B cell (primary cell): ENCODE data around the gene TPCN1. TPM values are rescaled to one million over a fixed set of nuclear protein-coding genes. Genes with fewer than 3 reads are reported as not detected.

Source experiments
- ATAC-seq: fragments of 200-7000 bp; cut with Tn5 transposase; one replicate; pipeline ENCODE4 v1.10.0; 2021; ENCODE audit warnings: low read depth, mild to moderate bottlenecking, moderate number of reproducible peaks, moderate library complexity
- CTCF ChIA-PET: fragments of 350-600 bp; sonication (Branson Sonifier 250); formaldehyde crosslinking; loops from one replicate; lab custom pipeline; 2021; ENCODE audit warnings: antibody characterized with exemption, inconsistent platforms; lab: Charles Lee
- POLR2A ChIA-PET: fragments of 350-600 bp; sonication (Branson Sonifier 250); formaldehyde crosslinking; loops from one replicate; lab custom pipeline; 2021; ENCODE audit warnings: antibody characterized with exemption; lab: Charles Lee
- DNase-seq: peaks from one replicate; pipeline ENCODE4 v3.0.0; 2013
- H2AFZ ChIP-seq: 2 replicates; pipeline ENCODE4 v1.6.1; 2012; ENCODE audit warnings: mild to moderate bottlenecking, low read depth, low read length; ENCODE audit not compliant: insufficient read depth, poor library complexity, severe bottlenecking
- H3K27ac ChIP-seq, 2 donors: 1 replicate in 1 of 2; 2 replicates in 1 of 2; pipeline ENCODE4 v1.5.1; 2012 to 2013; ENCODE audit warnings: low read length in 2 of 2, mild to moderate bottlenecking in 2 of 2, moderate library complexity in 1 of 2
- H3K27me3 ChIP-seq, 4 experiments: fragments of 200-600 bp in 1 of 4; sonication (generic) in 1 of 4; replicated peaks in 1 of 4; 1 replicate in 2 of 4; 2 replicates in 2 of 4; pipeline versions ENCODE4 v1.6.1 to v1.7.0; 2013 to 2016; ENCODE audit warnings: low read length in 3 of 4, mild to moderate bottlenecking in 2 of 4, mixed read lengths in 1 of 4, moderate library complexity in 1 of 4; ENCODE audit not compliant: insufficient read depth in 4 of 4, control insufficient read depth in 3 of 4; ENCODE audit errors: control extremely low read depth in 1 of 4
- H3K36me3 ChIP-seq, 2 experiments: replicated peaks in 1 of 2; 1 replicate in 1 of 2; 2 replicates in 1 of 2; pipeline versions ENCODE4 v1.6.1 to v1.7.1; 2013; ENCODE audit warnings: low read length in 1 of 2; ENCODE audit not compliant: insufficient read depth in 2 of 2, control insufficient read depth in 1 of 2; ENCODE audit errors: control extremely low read depth in 1 of 2, extremely low read depth in 1 of 2
- H3K4me1 ChIP-seq, 2 donors: fragments of 200-600 bp in 1 of 2; sonication (generic) in 1 of 2; 1 replicate in 1 of 2; 2 replicates in 1 of 2; pipeline versions ENCODE4 v1.5.1 to v1.6.1; 2013 to 2017; ENCODE audit warnings: low read length in 2 of 2; ENCODE audit not compliant: control insufficient read depth in 2 of 2, insufficient read depth in 2 of 2
- H3K4me2 ChIP-seq: replicated peaks from 2 replicates; pipeline ENCODE3; 2012; ENCODE audit warnings: mild to moderate bottlenecking, low read depth, low read length; ENCODE audit not compliant: poor library complexity, severe bottlenecking
- H3K4me3 ChIP-seq, 5 experiments: fragments of 200-600 bp in 1 of 5; sonication (generic) in 1 of 5; 1 replicate in 3 of 5; 2 replicates in 2 of 5; pipeline versions ENCODE4 v1.5.1 to v1.7.0; 2011 to 2016; ENCODE audit warnings: low read length in 4 of 5, mild to moderate bottlenecking in 4 of 5, low read depth in 2 of 5, control low read depth in 1 of 5, moderate library complexity in 1 of 5; ENCODE audit not compliant: insufficient read depth in 1 of 5; ENCODE audit errors: control extremely low read depth in 1 of 5, extremely low read depth in 1 of 5
- H3K79me2 ChIP-seq: fragments of 200-600 bp; sonication (generic); one replicate; pipeline ENCODE4 v1.6.0; 2016; ENCODE audit warnings: low read length; ENCODE audit not compliant: control insufficient read depth, insufficient read depth
- H3K9ac ChIP-seq: fragments of 200-600 bp; sonication (generic); 2 replicates; pipeline ENCODE4 v1.6.1; 2017; ENCODE audit warnings: mild to moderate bottlenecking, low read length, moderate library complexity
- H3K9me3 ChIP-seq, 3 donors: one replicate each; pipeline versions ENCODE4 v1.6.1 to v1.7.1; 2013; ENCODE audit warnings: low read length in 2 of 3; ENCODE audit not compliant: control insufficient read depth in 2 of 3, insufficient read depth in 1 of 3; ENCODE audit errors: control extremely low read depth in 1 of 3
- H4K20me1 ChIP-seq: 2 replicates; pipeline ENCODE4 v1.6.0; 2012; ENCODE audit warnings: mild to moderate bottlenecking, low read length; ENCODE audit not compliant: insufficient read depth, control insufficient read depth, poor library complexity, severe bottlenecking
- H3K27ac Mint-ChIP-seq: one replicate; pipeline ENCODE4 v1.8.0; 2021; ENCODE audit warnings: mixed read lengths
- H3K27me3 Mint-ChIP-seq: one replicate; pipeline ENCODE4 v1.8.0; 2021; ENCODE audit warnings: mixed read lengths
- H3K4me1 Mint-ChIP-seq: one replicate; pipeline ENCODE4 v1.8.0; 2021; ENCODE audit warnings: mixed read lengths
- H3K4me3 Mint-ChIP-seq: one replicate; pipeline ENCODE4 v1.8.0; 2021; ENCODE audit warnings: mixed read lengths
- H3K9me3 Mint-ChIP-seq: one replicate; pipeline ENCODE4 v1.8.0; 2022; ENCODE audit warnings: mixed read lengths; ENCODE audit not compliant: insufficient read depth
- EZH2 ChIP-seq: IDR thresholded peaks from 2 replicates; pipeline ENCODE4 v1.6.1; 2012; ENCODE audit warnings: borderline replicate concordance, low read depth, mild to moderate bottlenecking, moderate library complexity, low read length; ENCODE audit not compliant: insufficient read depth, poor library complexity, severe bottlenecking
- WGBS: methylation state at CpG from one replicate; pipeline ENCODE4 v1.1.5; 2013; ENCODE audit warnings: missing lambda C conversion rate; ENCODE audit not compliant: insufficient coverage; 5-methylcytosine and 5-hydroxymethylcytosine counted together
- intact Hi-C: fragments of 100-400 bp; cut with micrococcal nuclease; formaldehyde crosslinking; loops from one replicate; pipeline ENCODE4 v1.10.0; 2022
- polyA plus RNA-seq: library from polyadenylated mRNA; depleted of rRNA; stranded (reverse); fragments of >200 nt; gene quantifications from 2 replicates; pipeline ENCODE4 v1.2.3, GENCODE V29; 2012
- total RNA-seq, 2 donors: library from RNA; stranded (reverse); fragments of 120-200 nt in 1 of 2; gene quantifications; 1 replicate in 1 of 2; 2 replicates in 1 of 2; pipeline versions ENCODE4 v1.2.3 to v1.2.4, GENCODE V29; 2013 to 2022
- TF ChIP-seq, protein P1 (sequence below): fragments of 200-600 bp; IDR thresholded peaks from one replicate; pipeline ENCODE4 v1.8.0; 2022; ENCODE audit warnings: antibody characterized with exemption, mild to moderate bottlenecking

The TPCN1 gene
- total and polyA plus RNA-seq, 2 donors (not counting 1 experiment from before 2014, with no cell fraction given) = 80.8 to 258 TPM

DNA sequence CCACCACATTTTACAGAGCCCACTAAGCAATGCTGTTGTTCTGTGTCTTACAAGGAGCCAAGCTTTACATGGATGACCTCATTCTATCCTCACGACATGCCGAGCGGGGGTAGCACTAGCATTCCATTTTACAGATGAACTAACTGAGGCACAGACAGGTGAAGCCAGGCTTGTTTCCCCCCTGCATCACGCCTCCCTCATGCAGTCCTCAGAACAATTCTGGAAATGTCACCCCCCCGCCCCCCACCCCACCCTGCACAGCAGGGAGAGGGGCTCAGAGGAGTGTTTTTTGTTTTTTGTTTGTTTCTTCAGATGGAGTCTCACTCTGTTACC, 112.1 kb downstream of the TPCN1 start:
- Mint-ChIP-seq H3K9me3 (no peaks in the 10 kb centered on the region), H3K27ac (no peak overlapping the region), H3K4me1 (peaks cover 35% of the 10 kb centered on the region), H3K27me3 (no peaks in the 10 kb centered on the region), H3K4me3 (peak overlapping the region; percentile 98)
- peaks cover 29 to 36% of the 10 kb centered on the region in 2 donors for H3K4me1 ChIP-seq
- no peaks in the 10 kb centered on the region for H4K20me1 ChIP-seq
- no peaks in the 10 kb centered on the region for H3K27me3 ChIP-seq
- TF ChIP-seq EZH2 = no peak
- TF ChIP-seq, protein P1, sequence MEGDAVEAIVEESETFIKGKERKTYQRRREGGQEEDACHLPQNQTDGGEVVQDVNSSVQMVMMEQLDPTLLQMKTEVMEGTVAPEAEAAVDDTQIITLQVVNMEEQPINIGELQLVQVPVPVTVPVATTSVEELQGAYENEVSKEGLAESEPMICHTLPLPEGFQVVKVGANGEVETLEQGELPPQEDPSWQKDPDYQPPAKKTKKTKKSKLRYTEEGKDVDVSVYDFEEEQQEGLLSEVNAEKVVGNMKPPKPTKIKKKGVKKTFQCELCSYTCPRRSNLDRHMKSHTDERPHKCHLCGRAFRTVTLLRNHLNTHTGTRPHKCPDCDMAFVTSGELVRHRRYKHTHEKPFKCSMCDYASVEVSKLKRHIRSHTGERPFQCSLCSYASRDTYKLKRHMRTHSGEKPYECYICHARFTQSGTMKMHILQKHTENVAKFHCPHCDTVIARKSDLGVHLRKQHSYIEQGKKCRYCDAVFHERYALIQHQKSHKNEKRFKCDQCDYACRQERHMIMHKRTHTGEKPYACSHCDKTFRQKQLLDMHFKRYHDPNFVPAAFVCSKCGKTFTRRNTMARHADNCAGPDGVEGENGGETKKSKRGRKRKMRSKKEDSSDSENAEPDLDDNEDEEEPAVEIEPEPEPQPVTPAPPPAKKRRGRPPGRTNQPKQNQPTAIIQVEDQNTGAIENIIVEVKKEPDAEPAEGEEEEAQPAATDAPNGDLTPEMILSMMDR = no peak
- no peak for ATAC-seq
- peaks cover 36% of the 10 kb centered on the region for H3K79me2 ChIP-seq
- peak overlapping the region in 1 of 5 experiments; percentile 85 for H3K4me3 ChIP-seq
- peaks cover 7 to 12% of the 10 kb centered on the region in 2 experiments for H3K36me3 ChIP-seq
- CTCF ChIA-PET = interaction anchor here (0.5 to 1.4 kb wide), 2 partner anchors 31 to 32 kb away, joined by 3 to 4 read pairs; no protein-coding TSS in a partner anchor
- peak overlapping the region; percentile 86 for H3K4me2 ChIP-seq
- H3K27ac ChIP-seq = no peak overlapping the region
- intact Hi-C loops = no loop called here
- no peaks in the 10 kb centered on the region for H3K9me3 ChIP-seq
- WGBS = 100% methylated on average over 3 of the region's 5 CpGs
- POLR2A ChIA-PET = no interaction called here
- no peak for DNase-seq
- peak overlapping the region; percentile 6 for H2AFZ ChIP-seq
- H3K9ac ChIP-seq = no peak overlapping the region

DNA sequence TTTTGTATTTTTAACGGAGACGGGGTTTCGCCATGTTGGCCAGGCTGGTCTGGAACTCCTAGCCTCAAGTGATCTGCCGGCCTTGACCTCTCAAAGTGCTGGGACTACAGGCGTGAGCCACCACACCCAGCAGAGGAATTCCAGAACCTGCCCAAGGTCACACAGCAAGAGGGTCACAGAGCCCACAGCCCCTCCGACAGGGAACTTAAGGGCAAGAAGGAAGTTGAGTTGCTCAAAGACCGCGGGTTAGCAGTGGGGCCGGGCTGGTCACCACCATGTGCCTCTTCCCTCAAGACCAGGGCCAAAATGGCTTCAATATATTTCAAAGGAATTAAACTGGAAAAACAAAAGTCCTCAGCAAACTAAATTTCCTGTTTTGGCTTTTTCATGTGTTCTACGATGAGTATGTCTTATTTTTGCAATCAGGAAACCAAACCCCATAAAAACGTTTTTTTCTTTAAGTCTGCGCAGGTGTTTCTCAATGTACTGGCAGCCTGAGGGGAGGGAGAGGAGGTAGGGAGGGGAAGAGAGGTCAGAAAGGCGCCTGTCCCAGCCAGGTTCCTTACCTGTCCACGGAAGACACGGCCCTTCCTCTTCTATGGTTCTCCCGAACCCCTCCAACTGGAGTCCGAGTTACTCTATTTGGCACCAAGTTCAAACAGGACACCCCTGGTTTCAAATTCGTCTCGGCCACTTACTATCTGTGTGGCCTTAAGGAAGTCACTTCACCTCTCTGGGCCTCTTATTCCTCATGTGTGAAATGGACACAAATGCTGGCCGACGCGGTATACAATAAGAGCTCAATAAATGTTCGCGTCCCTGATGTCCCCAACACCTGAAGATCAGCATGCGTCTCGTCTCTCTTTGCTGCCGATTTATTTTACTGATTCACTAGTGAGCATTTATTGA, 112.9 kb downstream of the TPCN1 start:
- WGBS = 21% methylated on average over 19 of the region's 27 CpGs

More for the DNA sequence above, 112.9 kb downstream of the TPCN1 start:
- peaks cover 35% of the 10 kb centered on the region for H3K4me1 Mint-ChIP-seq
- ChIA-PET POLR2A (no interaction called here), CTCF (interaction anchor here (0.5 to 1.6 kb wide), 3 partner anchors 22 to 128 kb away, joined by 3 to 4 read pairs (median 4); no protein-coding TSS in a partner anchor)
- H3K27ac Mint-ChIP-seq = peak overlapping the region; percentile 78
- peaks cover 5 to 10% of the 10 kb centered on the region in 2 experiments for H3K36me3 ChIP-seq
- H3K4me1 ChIP-seq = peaks cover 29 to 36% of the 10 kb centered on the region in 2 donors
- no peaks in the 10 kb centered on the region for H3K9me3 ChIP-seq
- no peaks in the 10 kb centered on the region for H3K27me3 Mint-ChIP-seq
- H2AFZ ChIP-seq = peak overlapping the region; percentile 65
- peak overlapping the region; percentile 74 for H3K9ac ChIP-seq
- intact Hi-C loops = loop anchor here (1.0 to 2.0 kb wide), 2 partner anchors 126 to 149 kb away; partner anchors contain the start of genes DDX54 and RITA1
- H3K4me2 ChIP-seq = peak overlapping the region; percentile 86
- TF ChIP-seq, protein P1 = no peak
- TF ChIP-seq EZH2 = no peak
- no peak for ATAC-seq
- H3K27ac ChIP-seq = peak overlapping the region in 1 of 2 donors; percentile 21
- peak overlapping the region; percentile 74 to 96 (median 85) for H3K4me3 ChIP-seq
- H3K27me3 ChIP-seq = no peaks in the 10 kb centered on the region
- peaks cover 28% of the 10 kb centered on the region for H3K79me2 ChIP-seq
- peak overlapping the region; percentile 98 for H3K4me3 Mint-ChIP-seq
- H3K9me3 Mint-ChIP-seq = no peaks in the 10 kb centered on the region
- peak; percentile 48 for DNase-seq
- H4K20me1 ChIP-seq = no peaks in the 10 kb centered on the region
